C4-2B (cell line): Measurements from ENCODE around the gene ADAM12.

Source experiments
- CTCF ChIP-seq: fragments of 450-650 bp; conservative IDR thresholded peaks from 2 replicates; pipeline ENCODE4 v1.5.1; 2017; ENCODE audit warnings: mild to moderate bottlenecking
- ZFX ChIP-seq: fragments of 450-650 bp; IDR thresholded peaks from 2 replicates; pipeline ENCODE4 v1.6.1; 2017

GRCh38 chr10:126332576-126332975 is 55.7 kb downstream of the ADAM12 start:
- TF ChIP-seq CTCF (no peak), ZFX (no peak)
